ENCODE measurements around the gene PPM1H.

GRCh38 chr12:62866451-62867082 is 68.4 kb downstream of the PPM1H start:
- TF ChIP-seq RFX5 (IDR thresholded peaks at IDR 0.05; ENCODE audit: low read length) (no peak), CTCF (IDR thresholded peaks at IDR 0.05) (no peak), RCOR1 (IDR thresholded peaks at IDR 0.05; ENCODE audit: low read length) (no peak), ELF1 (IDR thresholded peaks at IDR 0.05) (no peak), RAD21 (IDR thresholded peaks at IDR 0.05; ENCODE audit: low read length) (no peak), TAF1 (IDR thresholded peaks at IDR 0.05; ENCODE audit: borderline replicate concordance, low read depth, low read length) (no peak), GABPA (IDR thresholded peaks at IDR 0.05; ENCODE audit: low read depth) (no peak), NRF1 (IDR thresholded peaks at IDR 0.05; ENCODE audit: low read depth, low read length) (no peak), MEF2A (IDR thresholded peaks at IDR 0.05; ENCODE audit: borderline replicate concordance, low read depth) (no peak)
